GM19452 (cell line): Measurements from ENCODE around the gene WASL.
"Not testable (repeated sequence)": the region's sequence is repeated elsewhere in the genome, so short reads cannot be mapped to it uniquely, and the experiment has no call there.

Source experiments
- ATAC-seq: cut with Tn5 transposase; IDR thresholded peaks from one replicate; pipeline ENCODE4 v1.9.1; 2021; ENCODE audit not compliant: unreplicated experiment

Gene WASL

GRCh38 chr7:123737168-123737674, 11.6 kb downstream of the WASL start:
- not testable (repeated sequence) for ATAC-seq

GRCh38 chr7:123735539-123735938, 13.3 kb downstream of the WASL start:
- ATAC-seq, result no peak

GRCh38 chr7:123734498-123734897, 14.3 kb downstream of the WASL start:
- ATAC-seq, result no peak

- ATAC-seq, result no peak
These were observed 16.3 kb downstream of the WASL start for GRCh38 chr7:123732413-123733091.

- no peak for ATAC-seq
These were observed 19.6 kb downstream of the WASL start for GRCh38 chr7:123729218-123729578.

GRCh38 chr7:123727071-123727837, 21.5 kb downstream of the WASL start:
- ATAC-seq, result no peak

- no peak for ATAC-seq
These were observed 23.1 kb downstream of the WASL start for GRCh38 chr7:123725586-123726171.

GRCh38 chr7:123724817-123725253, 24.0 kb downstream of the WASL start:
- no peak for ATAC-seq

- no peak for ATAC-seq
These were observed 24.9 kb downstream of the WASL start for GRCh38 chr7:123723913-123724312.

- not testable (repeated sequence) for ATAC-seq
These were observed 28.3 kb downstream of the WASL start for GRCh38 chr7:123720527-123720926.

GRCh38 chr7:123719197-123719721, 29.5 kb downstream of the WASL start:
- no peak for ATAC-seq

- ATAC-seq, result no peak
These were observed 30.0 kb downstream of the WASL start for GRCh38 chr7:123718773-123719172.

GRCh38 chr7:123717689-123718088, 31.1 kb downstream of the WASL start:
- ATAC-seq, result no peak

GRCh38 chr7:123716877-123717276, 31.9 kb downstream of the WASL start:
- no peak for ATAC-seq

- no peak for ATAC-seq
These were observed 33.0 kb downstream of the WASL start for GRCh38 chr7:123715799-123716198.

GRCh38 chr7:123715198-123715597, 33.6 kb downstream of the WASL start:
- no peak for ATAC-seq

- no peak for ATAC-seq
These were observed 34.3 kb downstream of the WASL start for GRCh38 chr7:123714296-123715080.

- ATAC-seq, result no peak
These were observed 36.2 kb downstream of the WASL start for GRCh38 chr7:123712619-123713018.

GRCh38 chr7:123711832-123712293, 36.9 kb downstream of the WASL start:
- ATAC-seq, result no peak

- no peak for ATAC-seq
These were observed 38.1 kb downstream of the WASL start for GRCh38 chr7:123710683-123711082.

- ATAC-seq, result no peak
These were observed 39.3 kb downstream of the WASL start for GRCh38 chr7:123709525-123709924.
